GM10248 (cell line): Measurements from ENCODE around the gene ENTHD1.

Experiments used
- CTCF ChIA-PET: fragments of 300-600 bp; sonication (Branson Sonifier 250); formaldehyde crosslinking; extraction: SDS; loops from one replicate; lab custom pipeline; 2021; ENCODE audit warnings: antibody characterized with exemption; lab: Yijun Ruan, JAX
- POLR2A ChIA-PET: fragments of 350-650 bp; sonication (Branson Sonifier 250); formaldehyde crosslinking; extraction: SDS; loops from one replicate; lab custom pipeline; 2020; ENCODE audit warnings: antibody characterized with exemption; lab: Yijun Ruan, JAX
- DNase-seq: peaks from one replicate; pipeline ENCODE4 v3.0.0; 2012; ENCODE audit errors: extremely low spot score
- TF ChIP-seq, protein P1 (sequence below): IDR thresholded peaks from 2 replicates; pipeline ENCODE4 v1.5.1; 2012; ENCODE audit warnings: mild to moderate bottlenecking, low read depth; ENCODE audit errors: extremely low read depth, missing control alignments, control extremely low read depth

Gene ENTHD1

DNA sequence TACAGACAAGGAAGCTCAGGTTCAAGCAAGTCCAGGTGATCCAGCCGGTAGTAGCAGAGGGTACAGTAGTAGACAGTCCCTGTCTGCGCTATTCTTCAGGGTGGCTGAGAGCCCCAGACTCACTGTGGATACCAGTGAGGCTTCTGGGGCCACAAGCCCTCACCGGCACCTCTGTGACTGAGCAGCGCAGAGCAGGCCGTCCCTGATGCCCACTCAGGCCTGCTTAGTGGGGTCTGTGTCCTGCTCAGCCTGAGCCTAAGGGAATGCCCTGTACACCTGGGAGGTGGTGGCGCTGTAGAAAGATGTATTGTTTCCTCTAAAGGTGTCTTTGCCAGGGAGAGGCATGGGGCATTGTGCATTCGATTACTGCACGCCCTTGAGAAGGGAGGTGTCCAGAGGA is 179.2 kb downstream of the ENTHD1 start:
- TF ChIP-seq, protein P1, sequence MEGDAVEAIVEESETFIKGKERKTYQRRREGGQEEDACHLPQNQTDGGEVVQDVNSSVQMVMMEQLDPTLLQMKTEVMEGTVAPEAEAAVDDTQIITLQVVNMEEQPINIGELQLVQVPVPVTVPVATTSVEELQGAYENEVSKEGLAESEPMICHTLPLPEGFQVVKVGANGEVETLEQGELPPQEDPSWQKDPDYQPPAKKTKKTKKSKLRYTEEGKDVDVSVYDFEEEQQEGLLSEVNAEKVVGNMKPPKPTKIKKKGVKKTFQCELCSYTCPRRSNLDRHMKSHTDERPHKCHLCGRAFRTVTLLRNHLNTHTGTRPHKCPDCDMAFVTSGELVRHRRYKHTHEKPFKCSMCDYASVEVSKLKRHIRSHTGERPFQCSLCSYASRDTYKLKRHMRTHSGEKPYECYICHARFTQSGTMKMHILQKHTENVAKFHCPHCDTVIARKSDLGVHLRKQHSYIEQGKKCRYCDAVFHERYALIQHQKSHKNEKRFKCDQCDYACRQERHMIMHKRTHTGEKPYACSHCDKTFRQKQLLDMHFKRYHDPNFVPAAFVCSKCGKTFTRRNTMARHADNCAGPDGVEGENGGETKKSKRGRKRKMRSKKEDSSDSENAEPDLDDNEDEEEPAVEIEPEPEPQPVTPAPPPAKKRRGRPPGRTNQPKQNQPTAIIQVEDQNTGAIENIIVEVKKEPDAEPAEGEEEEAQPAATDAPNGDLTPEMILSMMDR, result no peak
- ChIA-PET CTCF (no interaction called here), POLR2A (no interaction called here)
- no peak for DNase-seq

DNA sequence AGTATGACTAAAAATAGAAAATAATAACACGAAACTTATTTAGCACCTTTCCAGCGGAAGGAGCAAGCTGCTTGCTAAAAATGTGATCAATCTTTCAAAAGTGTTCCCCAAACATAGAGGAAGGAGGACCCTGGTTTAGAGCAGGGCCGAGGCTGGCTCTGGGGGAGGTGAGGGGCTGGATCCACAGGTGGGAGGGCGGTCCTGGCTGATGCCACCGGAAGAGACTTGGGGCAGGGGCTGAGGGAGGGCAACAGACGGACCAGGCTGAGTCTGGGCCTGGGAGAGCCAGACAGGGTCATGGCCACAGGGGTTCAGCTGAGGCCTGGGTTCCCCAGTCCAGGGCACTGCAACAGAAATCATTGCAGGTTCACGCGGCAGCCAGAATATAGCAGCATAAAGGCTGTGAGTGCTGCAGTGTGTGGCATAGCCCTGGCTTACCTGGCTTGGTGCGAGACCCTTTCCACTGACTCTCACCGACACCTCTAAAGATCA is 179.7 kb downstream of the ENTHD1 start:
- no peak for DNase-seq
- TF ChIP-seq, protein P1, result no peak
- CTCF ChIA-PET, result no interaction called here
- POLR2A ChIA-PET, result no interaction called here

DNA sequence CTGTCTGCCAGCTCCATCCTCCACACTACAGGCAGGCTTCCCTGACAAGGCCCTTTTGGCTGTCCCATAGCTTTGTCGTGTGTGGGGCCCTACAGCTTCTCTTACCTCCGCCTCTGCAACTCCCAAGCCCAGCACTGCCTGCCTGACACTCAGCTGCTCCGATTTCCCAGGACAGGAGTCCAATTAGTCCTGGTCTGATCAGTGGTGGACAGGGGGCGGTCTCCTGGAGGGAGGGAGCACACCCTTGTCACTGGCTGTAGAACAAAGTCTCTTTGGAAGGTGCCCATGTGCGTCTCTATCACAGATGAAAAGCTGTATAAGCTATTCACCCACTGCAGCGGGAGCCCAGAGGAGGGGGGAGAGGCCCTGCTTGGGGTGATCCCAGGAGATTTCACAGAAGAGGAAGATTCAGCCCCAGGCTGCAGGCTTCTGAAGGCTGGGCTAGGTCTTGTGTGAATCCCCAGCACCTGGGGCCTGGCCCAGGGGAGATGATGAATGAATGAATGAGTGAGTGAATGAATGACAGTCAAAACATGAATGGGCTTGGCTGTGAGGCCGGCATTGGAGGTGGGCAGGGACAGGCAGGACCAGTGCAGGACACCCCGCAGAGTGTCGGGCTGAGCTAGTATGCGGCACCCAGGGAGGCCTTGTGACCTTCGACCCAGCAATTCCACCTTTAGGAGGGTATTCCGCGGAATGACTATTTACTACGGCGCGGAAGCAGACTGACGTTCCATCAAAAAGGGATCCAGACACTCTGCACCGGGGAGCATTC is 180.6 kb downstream of the ENTHD1 start:
- no peak for DNase-seq
- ChIA-PET POLR2A (no interaction called here), CTCF (no interaction called here)
- TF ChIP-seq, protein P1, result no peak

DNA sequence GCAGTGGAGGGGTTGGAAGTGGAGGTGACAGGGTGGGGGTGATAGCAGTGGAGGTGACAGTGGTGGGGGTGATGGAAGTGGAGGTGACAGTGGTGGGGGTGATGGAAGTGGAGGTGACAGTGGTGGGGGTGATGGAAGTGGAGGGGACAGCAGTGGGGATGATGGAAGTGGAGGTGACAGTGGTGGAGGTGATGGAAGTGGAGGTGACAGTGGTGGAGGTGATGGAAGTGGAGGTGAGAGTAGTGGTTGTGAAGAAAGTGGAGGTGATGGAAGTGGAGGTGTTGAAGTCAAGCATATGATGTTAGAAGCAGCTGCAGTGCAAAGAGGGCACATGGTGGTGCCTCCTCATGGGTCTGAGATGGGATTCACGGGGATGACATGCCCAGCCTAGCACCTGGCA is 181.5 kb downstream of the ENTHD1 start:
- no peak for DNase-seq
- TF ChIP-seq, protein P1, result no peak
- POLR2A ChIA-PET, result no interaction called here
- CTCF ChIA-PET, result no interaction called here

DNA sequence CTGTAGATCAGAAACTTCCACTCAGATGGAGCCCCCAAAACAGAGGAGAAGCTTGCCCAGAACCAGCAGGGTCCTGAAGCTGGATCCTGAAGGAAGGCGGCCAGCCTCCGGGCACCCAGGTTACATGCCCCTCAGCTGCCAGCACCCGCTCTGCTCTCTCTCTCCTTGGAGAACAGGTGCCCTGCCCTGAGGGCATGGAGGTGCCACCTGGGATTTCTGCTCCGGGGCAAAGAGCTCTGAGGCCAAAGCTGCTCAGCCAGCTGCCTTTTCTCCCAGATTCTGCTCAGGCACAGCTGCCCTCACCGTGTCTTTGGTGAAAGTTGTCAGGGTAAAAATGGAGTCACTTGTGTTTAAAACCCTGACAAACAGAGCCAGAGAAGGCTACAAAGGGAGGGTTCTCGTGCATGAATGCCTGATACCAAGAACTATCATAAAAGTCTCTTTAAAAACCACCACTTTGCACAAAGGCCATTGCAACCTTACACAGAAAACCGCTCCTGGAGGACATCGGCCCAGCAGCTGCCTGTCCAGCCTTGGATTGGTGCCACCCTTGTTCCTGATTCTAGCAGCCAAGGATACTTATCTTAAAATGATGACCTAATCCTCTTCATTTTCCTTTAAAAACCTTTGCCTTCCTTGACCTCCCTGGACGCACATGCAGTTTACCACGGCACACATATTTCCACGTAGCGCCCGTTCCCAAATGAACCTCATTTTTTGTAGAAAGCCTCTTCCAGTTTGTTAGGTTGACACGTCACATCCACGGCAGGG is 183.0 kb downstream of the ENTHD1 start:
- ChIA-PET POLR2A (no interaction called here), CTCF (interaction anchor here (0.9 kb wide), 1 partner anchor 152 kb away, joined by 3 read pairs; no protein-coding TSS in a partner anchor)
- no peak for DNase-seq
- TF ChIP-seq, protein P1, result no peak

DNA sequence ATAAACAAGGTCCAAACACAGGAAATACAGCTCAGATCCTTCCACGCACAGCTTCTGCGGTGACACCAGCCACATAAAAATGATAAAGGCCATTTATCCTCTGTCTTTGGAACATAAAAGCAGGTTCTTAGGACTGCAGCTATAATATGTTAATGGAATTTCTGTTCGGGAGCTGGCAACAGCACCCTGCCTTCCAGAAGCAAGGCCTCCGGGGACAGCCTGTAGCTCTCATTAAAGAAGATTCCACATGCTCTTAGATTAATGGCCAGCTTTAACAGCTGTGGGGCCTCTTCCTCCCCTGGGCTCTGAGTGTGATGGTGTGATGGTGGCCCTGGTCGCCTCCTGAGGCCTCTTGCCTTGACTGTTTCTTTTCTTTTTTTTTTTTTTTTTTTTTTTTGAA is 185.7 kb downstream of the ENTHD1 start:
- POLR2A ChIA-PET, result no interaction called here
- no peak for DNase-seq
- TF ChIP-seq, protein P1, result no peak
- CTCF ChIA-PET, result no interaction called here
